ENCODE measurements around the gene ROGDI. TPM values are rescaled to one million over a fixed set of nuclear protein-coding genes. Genes with fewer than 3 reads are reported as not detected.

Gene ROGDI
- total RNA-seq, 4 donors from 2014 or later, result 5.5 to 9.3 (median 8.0) TPM

GRCh38 chr16:4747906-4748681 is 54.3 kb downstream of the ROGDI start:
- no peak for TF ChIP-seq CTCF (IDR thresholded peaks at IDR 0.05)
- no peak for ATAC-seq (ENCODE audit: low FRiP score)
- no peak for DNase-seq (ENCODE audit: low spot score)

- DNase-seq (ENCODE audit: low spot score), result no peak
- ATAC-seq (ENCODE audit: low FRiP score), result no peak
- TF ChIP-seq CTCF (IDR thresholded peaks at IDR 0.05), result no peak
Measured at GRCh38 chr16:4746991-4747574, 55.4 kb downstream of the ROGDI start.

Small RNA genes lying within 50 kb of the gene (small RNA-seq; reads per million reads assigned to genes)
- gene RF00017, result not detected

Other genes starting within 250 kb of the ROGDI start
- gene C16orf96, start 246.3 kb downstream of the ROGDI start, total RNA-seq, result under 1 TPM in 2 of 4 donors, not detected in 2; 0.19 to 0.36 TPM
- 10 to 100 TPM in 1 of 4 donors, 1 to 10 TPM in 3; 5.5 to 16.3 (median 6.7) TPM for gene UBALD1, start 187.7 kb downstream of the ROGDI start, total RNA-seq
- 10 to 100 TPM; 26.4 to 51.8 (median 31.4) TPM for gene MGRN1, start 177.8 kb downstream of the ROGDI start, total RNA-seq
- gene NUDT16L1, start 109.1 kb downstream of the ROGDI start, total RNA-seq, result 10 to 100 TPM; 12.4 to 26.8 (median 20.9) TPM
- gene ANKS3, start 68.4 kb downstream of the ROGDI start, total RNA-seq, result 10 to 100 TPM; 12.6 to 24.1 (median 17.2) TPM
- gene DNAAF8, start 68.1 kb downstream of the ROGDI start, total RNA-seq, result 1 to 10 TPM in 2 of 4 donors, under 1 TPM in 2; 0.31 to 1.1 (median 0.87) TPM
- 10 to 100 TPM in 2 of 4 donors, 1 to 10 TPM in 2; 8.9 to 18.6 (median 10.9) TPM for gene ZNF500, start 35.5 kb downstream of the ROGDI start, total RNA-seq
- not detected for gene SEPTIN12, start 14.3 kb downstream of the ROGDI start, total RNA-seq
- not detected for gene SMIM22, start 7.3 kb downstream of the ROGDI start, total RNA-seq
- 10 to 100 TPM; 44.4 to 56.0 (median 52.0) TPM for gene GLYR1, start 44.7 kb upstream of the ROGDI start, total RNA-seq
- gene UBN1, start 44.8 kb upstream of the ROGDI start, total RNA-seq, result 10 to 100 TPM; 32.8 to 67.5 (median 41.1) TPM
- 10 to 100 TPM; 31.3 to 97.6 (median 59.5) TPM for gene PPL, start 134.5 kb upstream of the ROGDI start, total RNA-seq
- gene SEC14L5, start 155.7 kb upstream of the ROGDI start, total RNA-seq, result 1 to 10 TPM in 1 of 4 donors, under 1 TPM in 3; 0.12 to 1.3 (median 0.45) TPM
- gene NAGPA, start 231.3 kb upstream of the ROGDI start, total RNA-seq, result 10 to 100 TPM; 14.9 to 29.7 (median 21.9) TPM